A673 (cell line): ENCODE results near the gene PRR12. TPM values are rescaled to one million over a fixed set of nuclear protein-coding genes. Genes with fewer than 3 reads are reported as not detected.

Experiments
- BruUV-seq: library from RNA; stranded (reverse); fragments of 400-500 nt; replicated peaks from 2 replicates; lab custom pipeline; 2021; lab: Mats Ljungman, UMichigan
- CTCF ChIA-PET: fragments of 300-600 bp; sonication (Branson Sonifier 250); formaldehyde crosslinking; loops from one replicate; lab custom pipeline; 2022; ENCODE audit warnings: antibody characterized with exemption; lab: Charles Lee
- POLR2A ChIA-PET: fragments of 300-600 bp; sonication (Branson Sonifier 250); formaldehyde crosslinking; loops from one replicate; lab custom pipeline; 2022; ENCODE audit warnings: antibody characterized with exemption; ENCODE audit not compliant: low non-redundant PET; lab: Charles Lee
- DNase-seq: peaks from one replicate; pipeline ENCODE4 v3.0.0-alpha.2; 2015; ENCODE audit warnings: low spot score
- H3K27ac ChIP-seq: fragments of 200-600 bp; sonication (generic); 2 replicates; pipeline ENCODE4 v1.5.1; 2016; ENCODE audit warnings: mixed run types, low read depth, mild to moderate bottlenecking, mixed read lengths, antibody characterized with exemption, low read length; ENCODE audit not compliant: poor library complexity, severe bottlenecking
- H3K27me3 ChIP-seq: fragments of 200-600 bp; sonication (generic); replicated peaks from 2 replicates; pipeline ENCODE4 v1.6.1; 2017; ENCODE audit warnings: mixed run types, low read depth, mild to moderate bottlenecking, mixed read lengths, antibody characterized with exemption, low read length; ENCODE audit not compliant: insufficient read depth, poor library complexity
- H3K36me3 ChIP-seq: fragments of 200-600 bp; sonication (generic); 2 replicates; pipeline ENCODE4 v1.6.1; 2016; ENCODE audit warnings: mixed run types, mild to moderate bottlenecking, mixed read lengths, antibody characterized with exemption, low read length; ENCODE audit not compliant: insufficient read depth, poor library complexity, severe bottlenecking
- H3K4me1 ChIP-seq: fragments of 200-600 bp; sonication (generic); 2 replicates; pipeline ENCODE4 v1.6.1; 2017; ENCODE audit warnings: mixed run types, mild to moderate bottlenecking, mixed read lengths, antibody characterized with exemption, low read length; ENCODE audit not compliant: insufficient read depth, poor library complexity, severe bottlenecking
- H3K4me3 ChIP-seq: fragments of 200-600 bp; sonication (generic); 2 replicates; pipeline ENCODE4 v1.5.1; 2016; ENCODE audit warnings: low read depth, mixed run types, mild to moderate bottlenecking, mixed read lengths, low read length; ENCODE audit not compliant: poor library complexity, severe bottlenecking
- H3K9me3 ChIP-seq: fragments of 200-600 bp; sonication (generic); 2 replicates; pipeline ENCODE4 v1.6.1; 2016; ENCODE audit warnings: mixed run types, low read depth, mild to moderate bottlenecking, mixed read lengths, antibody characterized with exemption, low read length; ENCODE audit not compliant: poor library complexity, severe bottlenecking
- EZH2 ChIP-seq: fragments of 200-600 bp; sonication (generic); IDR thresholded peaks from 2 replicates; pipeline ENCODE4 v1.6.1; 2017; ENCODE audit warnings: borderline replicate concordance, low read depth, mild to moderate bottlenecking, mixed read lengths, antibody characterized with exemption, low read length; ENCODE audit not compliant: poor library complexity, severe bottlenecking
- intact Hi-C: fragments of 100-400 bp; cut with micrococcal nuclease; formaldehyde crosslinking; loops from one replicate; pipeline ENCODE4 v1.10.0; 2022; ENCODE audit not compliant: unreplicated experiment
- total RNA-seq: library from RNA; stranded (reverse); gene quantifications from 2 replicates; pipeline ENCODE4 v1.2.3, GENCODE V29; 2021
- TF ChIP-seq, protein P1 (sequence below): fragments of 300-800, 200-600 bp; sonication (generic); conservative IDR thresholded peaks from 2 replicates; pipeline ENCODE4 v1.5.1; 2017; ENCODE audit warnings: low read depth, mild to moderate bottlenecking, antibody characterized with exemption, low read length, moderate library complexity, mixed read lengths

The PRR12 gene
- total RNA-seq, 1 experiment from 2014 or later = 54.0 TPM

- no TSS peak for BruUV-seq
- H3K4me1 ChIP-seq = peaks cover 40% of the 10 kb centered on the region
- peak; percentile 100 for DNase-seq
- TF ChIP-seq, protein P1, sequence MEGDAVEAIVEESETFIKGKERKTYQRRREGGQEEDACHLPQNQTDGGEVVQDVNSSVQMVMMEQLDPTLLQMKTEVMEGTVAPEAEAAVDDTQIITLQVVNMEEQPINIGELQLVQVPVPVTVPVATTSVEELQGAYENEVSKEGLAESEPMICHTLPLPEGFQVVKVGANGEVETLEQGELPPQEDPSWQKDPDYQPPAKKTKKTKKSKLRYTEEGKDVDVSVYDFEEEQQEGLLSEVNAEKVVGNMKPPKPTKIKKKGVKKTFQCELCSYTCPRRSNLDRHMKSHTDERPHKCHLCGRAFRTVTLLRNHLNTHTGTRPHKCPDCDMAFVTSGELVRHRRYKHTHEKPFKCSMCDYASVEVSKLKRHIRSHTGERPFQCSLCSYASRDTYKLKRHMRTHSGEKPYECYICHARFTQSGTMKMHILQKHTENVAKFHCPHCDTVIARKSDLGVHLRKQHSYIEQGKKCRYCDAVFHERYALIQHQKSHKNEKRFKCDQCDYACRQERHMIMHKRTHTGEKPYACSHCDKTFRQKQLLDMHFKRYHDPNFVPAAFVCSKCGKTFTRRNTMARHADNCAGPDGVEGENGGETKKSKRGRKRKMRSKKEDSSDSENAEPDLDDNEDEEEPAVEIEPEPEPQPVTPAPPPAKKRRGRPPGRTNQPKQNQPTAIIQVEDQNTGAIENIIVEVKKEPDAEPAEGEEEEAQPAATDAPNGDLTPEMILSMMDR = no peak
- no peak for TF ChIP-seq EZH2
- no peaks in the 10 kb centered on the region for H3K9me3 ChIP-seq
- peaks cover 20% of the 10 kb centered on the region for H3K36me3 ChIP-seq
- H3K4me3 ChIP-seq = peak within 1 kb of the TSS; percentile 82
- CTCF ChIA-PET = interaction anchor here (0.5 to 0.6 kb wide), 2 partner anchors 81 to 458 kb away, joined by 3 to 6 read pairs; no protein-coding TSS in a partner anchor
- intact Hi-C loops = loop anchor here (2.0 kb wide), 1 partner anchor 49 kb away; no protein-coding TSS in a partner anchor
- peak within 1 kb of the TSS; percentile 98 for H3K27ac ChIP-seq
- POLR2A ChIA-PET = interaction anchor here (0.7 kb wide), 1 partner anchor 35 kb away, joined by 5 read pairs; the partner anchor contains the start of gene PRMT1
- H3K27me3 ChIP-seq = no peaks in the 10 kb centered on the region
Measured at GRCh38 chr19:49641688-49642491, 50.9 kb downstream of the PRR12 start, which contains the start of gene SCAF1. Gene SCAF1, plus strand, starts transcription at chr19:49642209. Its CDS starts 2,818 bp downstream, at chr19:49645027.

DNA sequence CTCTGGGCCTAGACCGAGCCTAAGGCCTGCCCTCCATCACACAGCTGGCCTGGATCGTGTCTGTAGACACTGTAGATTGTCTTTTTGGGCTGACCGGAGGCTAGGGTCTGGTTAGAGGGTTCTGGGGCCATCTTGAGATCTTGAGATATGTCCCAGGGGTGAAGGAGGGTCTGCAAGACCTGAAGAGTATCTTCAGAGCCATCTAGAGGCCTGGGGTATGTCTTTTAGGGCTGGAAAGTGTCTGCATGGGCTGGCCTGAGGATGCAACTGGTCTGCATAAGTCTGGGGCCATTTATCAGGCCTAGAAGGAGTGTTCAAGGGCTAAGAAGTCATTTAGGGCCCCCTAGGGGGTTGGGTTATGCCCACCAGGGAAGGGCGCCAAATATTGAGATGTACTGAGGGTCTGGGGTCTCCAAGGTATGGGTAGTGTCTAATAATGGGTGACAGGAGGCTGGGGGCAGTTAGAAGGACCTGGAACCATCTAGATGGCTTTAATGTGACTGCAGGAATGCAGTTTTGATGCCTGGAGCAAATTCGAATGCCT lies 51.6 kb downstream of the PRR12 start:
- POLR2A ChIA-PET = no interaction called here
- Histone ChIP-seq H3K27ac (peak overlapping the region; percentile 96), H3K36me3 (peaks cover 25% of the 10 kb centered on the region), H3K4me3 (peak overlapping the region; percentile 82), H3K9me3 (no peaks in the 10 kb centered on the region), H3K4me1 (peaks cover 38% of the 10 kb centered on the region), H3K27me3 (no peaks in the 10 kb centered on the region)
- intact Hi-C loops = no loop called here
- CTCF ChIA-PET = interaction anchor here (0.5 kb wide), 2 partner anchors 66 to 82 kb away, joined by 3 to 8 read pairs; no protein-coding TSS in a partner anchor
- BruUV-seq = no TSS peak
- TF ChIP-seq, protein P1 = no peak
- TF ChIP-seq EZH2 = no peak
- DNase-seq = peak; percentile 37

DNA sequence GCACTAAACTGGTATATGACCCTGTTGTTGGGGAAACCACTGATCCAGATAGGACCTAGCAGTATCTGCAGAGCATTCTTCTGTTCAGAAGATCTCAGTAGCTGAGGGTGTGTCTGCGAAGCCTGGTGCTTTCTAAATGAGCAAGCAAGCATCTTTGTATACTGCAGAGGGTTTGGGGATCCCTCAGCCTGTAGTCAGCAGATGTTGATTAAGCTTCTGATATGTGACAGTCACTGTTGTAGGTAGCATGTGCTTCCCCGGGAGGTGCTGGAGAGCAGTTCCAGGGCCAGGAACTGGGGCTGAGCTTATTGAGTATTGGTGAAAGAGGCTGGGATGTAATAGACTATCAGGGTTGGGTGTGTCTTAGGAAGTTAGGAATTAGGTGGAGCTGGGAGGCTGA lies 52.5 kb downstream of the PRR12 start:
- POLR2A ChIA-PET = no interaction called here
- H3K9me3 ChIP-seq = no peaks in the 10 kb centered on the region
- DNase-seq = no peak
- intact Hi-C loops = no loop called here
- H3K36me3 ChIP-seq = peaks cover 25% of the 10 kb centered on the region
- H3K4me3 ChIP-seq = peak overlapping the region; percentile 82
- CTCF ChIA-PET = interaction anchor here (1.2 kb wide), 1 partner anchor 29 kb away, joined by 3 read pairs; no protein-coding TSS in a partner anchor
- H3K4me1 ChIP-seq = peaks cover 30% of the 10 kb centered on the region
- TF ChIP-seq, protein P1 = no peak
- TF ChIP-seq EZH2 = no peak
- H3K27me3 ChIP-seq = no peaks in the 10 kb centered on the region
- H3K27ac ChIP-seq = peak overlapping the region; percentile 1
- no TSS peak for BruUV-seq
